GM12873 (cell line): ENCODE results near the gene MED13L.

Experiments used
- CTCF ChIP-seq: IDR thresholded peaks from 2 replicates; pipeline ENCODE4 v1.5.1; 2012; ENCODE audit warnings: low read depth, mild to moderate bottlenecking, moderate library complexity, low read length, control low read depth; ENCODE audit not compliant: insufficient read depth; ENCODE audit errors: missing control alignments

The MED13L gene

DNA sequence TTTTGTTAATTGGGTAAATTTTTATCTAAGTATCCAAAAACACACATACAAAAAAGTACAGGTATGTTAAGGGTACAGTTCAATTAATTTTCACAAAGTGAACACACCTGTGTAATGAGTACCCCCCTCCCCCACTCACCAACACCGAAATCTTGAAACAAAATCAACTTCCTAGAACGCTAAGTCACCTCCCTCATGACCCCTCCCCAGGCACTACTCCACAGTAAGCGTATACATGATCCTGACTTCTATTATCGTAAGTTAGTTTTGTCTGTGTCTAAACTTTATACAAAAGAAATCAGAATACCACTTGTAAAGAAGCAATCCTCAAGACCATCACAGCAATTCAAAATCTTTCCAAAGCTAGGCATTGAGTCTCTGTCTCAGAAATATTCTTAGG, 100.5 kb downstream of the MED13L start:
- no peak for TF ChIP-seq CTCF

DNA sequence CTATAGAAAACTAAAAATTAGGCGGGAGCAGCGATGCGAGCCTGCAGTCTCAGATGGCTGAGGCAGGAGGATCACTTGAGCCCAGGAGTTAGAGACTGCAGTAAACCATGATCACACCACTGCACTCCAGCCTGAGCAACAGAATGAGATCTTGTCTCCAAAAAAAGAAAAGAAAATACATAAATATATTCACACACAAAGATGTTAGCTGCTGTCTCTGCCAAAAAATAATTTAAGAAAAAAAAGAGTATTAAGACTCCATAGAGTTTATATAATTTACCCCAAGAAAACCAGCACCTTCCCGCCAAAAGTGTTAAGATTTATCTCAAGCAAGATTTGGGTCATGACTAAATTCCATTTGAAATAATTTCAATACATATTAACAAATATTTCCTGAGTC, 102.6 kb downstream of the MED13L start:
- no peak for TF ChIP-seq CTCF

DNA sequence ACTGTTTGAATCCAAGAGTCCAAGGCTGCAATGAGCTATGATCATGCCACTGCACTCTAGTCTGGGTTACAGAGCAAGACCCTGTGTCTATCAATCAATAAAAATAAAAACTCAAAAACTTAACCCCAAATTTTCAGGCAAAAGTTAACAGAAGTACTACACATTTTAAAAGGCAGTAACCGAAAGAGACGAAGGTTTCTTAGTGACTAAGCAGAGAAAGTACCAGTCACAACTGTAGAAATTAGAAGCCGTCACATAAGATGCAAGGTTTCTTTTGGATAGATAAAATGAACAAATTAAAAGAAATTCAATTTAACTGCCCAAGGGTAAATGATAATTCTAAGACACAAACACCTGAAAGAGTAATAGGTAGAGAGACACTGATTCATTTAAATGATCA, 103.5 kb downstream of the MED13L start:
- TF ChIP-seq CTCF, result no peak

GRCh38 chr12:116172224-116172849, 105.2 kb downstream of the MED13L start:
- no peak for TF ChIP-seq CTCF

- no peak for TF ChIP-seq CTCF
Observed at GRCh38 chr12:116171549-116171948, 105.9 kb downstream of the MED13L start.

GRCh38 chr12:116169071-116169470, 108.4 kb downstream of the MED13L start:
- TF ChIP-seq CTCF, result no peak

GRCh38 chr12:116166306-116166705, 111.2 kb downstream of the MED13L start:
- no peak for TF ChIP-seq CTCF
